HL-60 (cell line): ENCODE measurements around the gene PPHLN1.

Experiments
- DNase-seq, 2 experiments: peaks; one replicate each; pipeline ENCODE4 v3.0.0-alpha.2; 2010 to 2020; ENCODE audit warnings: low read depth in 1 of 2, low spot score in 1 of 2
- H3K27ac ChIP-seq: fragments of 250-450 bp; sonication (Bioruptor Pico); replicated peaks from 2 replicates; pipeline ENCODE4 v1.5.1; 2020; ENCODE audit warnings: mild to moderate bottlenecking, moderate library complexity
- H3K27me3 ChIP-seq: fragments of 250-450 bp; sonication (Bioruptor Pico); 2 replicates; pipeline ENCODE4 v1.5.1; 2021; ENCODE audit warnings: mild to moderate bottlenecking, moderate library complexity; ENCODE audit not compliant: insufficient read depth, poor library complexity, severe bottlenecking
- H3K4me3 ChIP-seq: replicated peaks from 2 replicates; pipeline ENCODE4 v1.5.1; 2011; ENCODE audit warnings: mild to moderate bottlenecking, control low read depth, low read length; ENCODE audit not compliant: insufficient read depth
- CTCF ChIP-seq: IDR thresholded peaks from one replicate; pipeline ENCODE4 v1.5.1; 2011; ENCODE audit warnings: low read length, control low read depth, inconsistent platforms; ENCODE audit not compliant: insufficient read depth
- GABPA ChIP-seq: IDR thresholded peaks from 2 replicates; pipeline ENCODE4 v1.6.1; 2012; ENCODE audit warnings: low read depth
- POLR2AphosphoS5 ChIP-seq: IDR thresholded peaks from 2 replicates; pipeline ENCODE4 v1.6.1; 2012; ENCODE audit warnings: low read depth
- SPI1 ChIP-seq: IDR thresholded peaks from 2 replicates; pipeline ENCODE4 v1.6.1; 2012; ENCODE audit warnings: low read depth, mild to moderate bottlenecking, borderline replicate concordance
- TF ChIP-seq, protein P1 (sequence below): IDR thresholded peaks from 2 replicates; pipeline ENCODE4 v1.6.1; 2012; ENCODE audit warnings: low read depth; ENCODE audit not compliant: insufficient replicate concordance

Gene PPHLN1

DNA sequence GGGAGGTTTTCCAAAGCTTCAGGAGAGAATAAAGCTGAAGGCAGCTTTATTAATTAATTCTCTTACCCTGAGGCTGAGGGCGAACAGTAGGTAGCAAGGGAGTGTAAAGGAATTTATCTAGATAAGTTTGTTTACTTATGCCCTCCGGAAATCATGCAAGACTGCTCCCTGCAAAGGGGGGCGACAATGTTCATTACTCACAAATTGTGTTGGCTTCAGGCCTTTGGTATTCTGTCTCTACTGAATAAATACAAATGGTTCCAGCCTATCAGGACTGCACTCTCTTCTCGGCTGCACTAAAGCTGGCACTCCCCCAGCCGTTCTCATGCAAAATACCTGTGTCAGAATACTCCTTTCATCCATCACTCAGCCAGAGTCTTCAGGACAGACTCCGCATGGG, 120.8 kb downstream of the PPHLN1 start:
- no peak overlapping the region for H3K27ac ChIP-seq
- no peaks in the 10 kb centered on the region for H3K27me3 ChIP-seq
- TF ChIP-seq POLR2AphosphoS5 (no peak), SPI1 (no peak), CTCF (no peak), GABPA (no peak)
- TF ChIP-seq, protein P1, sequence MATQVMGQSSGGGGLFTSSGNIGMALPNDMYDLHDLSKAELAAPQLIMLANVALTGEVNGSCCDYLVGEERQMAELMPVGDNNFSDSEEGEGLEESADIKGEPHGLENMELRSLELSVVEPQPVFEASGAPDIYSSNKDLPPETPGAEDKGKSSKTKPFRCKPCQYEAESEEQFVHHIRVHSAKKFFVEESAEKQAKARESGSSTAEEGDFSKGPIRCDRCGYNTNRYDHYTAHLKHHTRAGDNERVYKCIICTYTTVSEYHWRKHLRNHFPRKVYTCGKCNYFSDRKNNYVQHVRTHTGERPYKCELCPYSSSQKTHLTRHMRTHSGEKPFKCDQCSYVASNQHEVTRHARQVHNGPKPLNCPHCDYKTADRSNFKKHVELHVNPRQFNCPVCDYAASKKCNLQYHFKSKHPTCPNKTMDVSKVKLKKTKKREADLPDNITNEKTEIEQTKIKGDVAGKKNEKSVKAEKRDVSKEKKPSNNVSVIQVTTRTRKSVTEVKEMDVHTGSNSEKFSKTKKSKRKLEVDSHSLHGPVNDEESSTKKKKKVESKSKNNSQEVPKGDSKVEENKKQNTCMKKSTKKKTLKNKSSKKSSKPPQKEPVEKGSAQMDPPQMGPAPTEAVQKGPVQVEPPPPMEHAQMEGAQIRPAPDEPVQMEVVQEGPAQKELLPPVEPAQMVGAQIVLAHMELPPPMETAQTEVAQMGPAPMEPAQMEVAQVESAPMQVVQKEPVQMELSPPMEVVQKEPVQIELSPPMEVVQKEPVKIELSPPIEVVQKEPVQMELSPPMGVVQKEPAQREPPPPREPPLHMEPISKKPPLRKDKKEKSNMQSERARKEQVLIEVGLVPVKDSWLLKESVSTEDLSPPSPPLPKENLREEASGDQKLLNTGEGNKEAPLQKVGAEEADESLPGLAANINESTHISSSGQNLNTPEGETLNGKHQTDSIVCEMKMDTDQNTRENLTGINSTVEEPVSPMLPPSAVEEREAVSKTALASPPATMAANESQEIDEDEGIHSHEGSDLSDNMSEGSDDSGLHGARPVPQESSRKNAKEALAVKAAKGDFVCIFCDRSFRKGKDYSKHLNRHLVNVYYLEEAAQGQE: no peak
- no peak for DNase-seq
- H3K4me3 ChIP-seq: no peak overlapping the region

DNA sequence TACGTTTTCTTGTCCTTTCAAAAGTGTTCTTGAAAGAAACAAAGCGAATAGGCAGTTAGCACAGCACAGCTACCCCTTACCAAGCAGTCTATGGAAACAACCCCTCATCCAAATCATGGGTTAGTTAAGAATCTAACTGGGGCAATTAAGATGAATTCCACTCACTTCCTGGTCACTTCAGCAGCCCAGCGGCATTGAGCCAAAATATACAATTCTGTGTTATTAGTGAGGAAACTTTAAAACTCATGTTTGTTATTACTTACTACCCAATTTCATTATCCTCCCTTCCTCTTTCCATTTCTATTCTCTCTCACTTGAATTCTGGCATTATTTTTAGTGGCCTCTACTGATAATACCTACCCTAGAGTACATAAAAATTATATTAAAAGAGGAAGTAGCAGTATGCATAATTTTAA, 121.4 kb downstream of the PPHLN1 start:
- Histone ChIP-seq H3K27ac (no peak overlapping the region), H3K4me3 (no peak overlapping the region), H3K27me3 (no peaks in the 10 kb centered on the region)
- TF ChIP-seq GABPA (no peak), SPI1 (no peak), POLR2AphosphoS5 (no peak), CTCF (no peak)
- TF ChIP-seq, protein P1: no peak
- no peak for DNase-seq

GRCh38 chr12:42448841-42449240, 122.9 kb downstream of the PPHLN1 start:
- H3K4me3 ChIP-seq: no peak overlapping the region
- H3K27me3 ChIP-seq: no peaks in the 10 kb centered on the region
- no peak overlapping the region for H3K27ac ChIP-seq
- DNase-seq: no peak
- TF ChIP-seq CTCF (no peak), GABPA (no peak), POLR2AphosphoS5 (no peak), SPI1 (no peak)
- TF ChIP-seq, protein P1: no peak
